Neuronal stem cell (in vitro differentiated cells): ENCODE data around the gene OR10H2.

Experiments
- DNase-seq: peaks from one replicate; pipeline ENCODE4 v3.0.0-alpha.2; 2013; ENCODE audit warnings: low spot score
- H2AFZ ChIP-seq: one replicate; pipeline ENCODE4 v1.6.1; 2013; ENCODE audit warnings: mild to moderate bottlenecking, low read length, inconsistent platforms
- H2AK5ac ChIP-seq: 2 replicates; pipeline ENCODE4 v1.6.1; 2013; ENCODE audit warnings: low read depth, mild to moderate bottlenecking, inconsistent platforms, low read length, moderate library complexity, mixed read lengths
- H2BK120ac ChIP-seq: 2 replicates; pipeline ENCODE4 v1.6.1; 2013; ENCODE audit warnings: low read depth, mild to moderate bottlenecking, inconsistent platforms, low read length, moderate library complexity, mixed read lengths
- H2BK12ac ChIP-seq: one replicate; pipeline ENCODE4 v1.6.1; 2013; ENCODE audit warnings: low read length, inconsistent platforms
- H2BK15ac ChIP-seq: 2 replicates; pipeline ENCODE4 v1.6.1; 2013; ENCODE audit warnings: mild to moderate bottlenecking, low read length, inconsistent platforms, mixed read lengths
- H2BK5ac ChIP-seq: one replicate; pipeline ENCODE4 v1.6.1; 2013; ENCODE audit warnings: inconsistent platforms, mild to moderate bottlenecking, low read length, moderate library complexity
- H3K14ac ChIP-seq: one replicate; pipeline ENCODE4 v1.6.1; 2013; ENCODE audit warnings: low read length, inconsistent platforms
- H3K18ac ChIP-seq: 2 replicates; pipeline ENCODE4 v1.6.1; 2013; ENCODE audit warnings: low read length, inconsistent platforms
- H3K23ac ChIP-seq: 2 replicates; pipeline ENCODE4 v1.6.1; 2013; ENCODE audit warnings: low read depth, mild to moderate bottlenecking, mixed read lengths, low read length, inconsistent platforms; ENCODE audit not compliant: poor library complexity
- H3K27ac ChIP-seq: replicated peaks from 3 replicates; pipeline ENCODE4 v1.5.1; 2013; ENCODE audit warnings: low read length, inconsistent platforms
- H3K27me3 ChIP-seq, 3 experiments: 2 replicates each; pipeline ENCODE4 v1.6.1; 2013; ENCODE audit warnings: low read length in 3 of 3, mild to moderate bottlenecking in 2 of 3, inconsistent platforms in 1 of 3, low read depth in 1 of 3, mixed read lengths in 1 of 3, moderate library complexity in 1 of 3; ENCODE audit not compliant: control insufficient read depth in 3 of 3, insufficient read depth in 3 of 3
- H3K36me3 ChIP-seq, 2 donors: replicated peaks in 1 of 2; 2 replicates each; pipeline ENCODE4 v1.6.1; 2013; ENCODE audit warnings: low read length in 2 of 2; ENCODE audit not compliant: control insufficient read depth in 2 of 2, insufficient read depth in 2 of 2
- H3K4ac ChIP-seq: 2 replicates; pipeline ENCODE4 v1.6.1; 2013; ENCODE audit warnings: inconsistent platforms, mild to moderate bottlenecking, low read length, moderate library complexity
- H3K4me1 ChIP-seq, 2 donors: 1 replicate in 1 of 2; 2 replicates in 1 of 2; pipeline ENCODE4 v1.6.1; 2013; ENCODE audit warnings: low read length in 2 of 2, low read depth in 1 of 2; ENCODE audit not compliant: control insufficient read depth in 2 of 2, insufficient read depth in 1 of 2
- H3K4me2 ChIP-seq: one replicate; pipeline ENCODE4 v1.6.1; 2013; ENCODE audit warnings: mild to moderate bottlenecking, low read length, inconsistent platforms; ENCODE audit not compliant: insufficient read depth, poor library complexity, severe bottlenecking
- H3K4me3 ChIP-seq, 2 donors: 2 replicates each; pipeline ENCODE4 v1.5.1; 2013; ENCODE audit warnings: low read length in 2 of 2, mild to moderate bottlenecking in 2 of 2, inconsistent platforms in 1 of 2, moderate library complexity in 1 of 2
- H3K79me1 ChIP-seq: one replicate; pipeline ENCODE4 v1.6.1; 2013; ENCODE audit warnings: low read depth, mild to moderate bottlenecking, inconsistent platforms, low read length, moderate library complexity
- H3K9ac ChIP-seq: one replicate; pipeline ENCODE4 v1.6.1; 2013; ENCODE audit warnings: mild to moderate bottlenecking, low read depth, low read length, inconsistent platforms; ENCODE audit not compliant: poor library complexity
- H3K9me3 ChIP-seq, 2 donors: replicated peaks in 1 of 2; 2 replicates each; pipeline versions ENCODE3 to v1.6.1; 2013; ENCODE audit warnings: low read length in 2 of 2, mild to moderate bottlenecking in 2 of 2, inconsistent platforms in 1 of 2, low read depth in 1 of 2, mixed read lengths in 1 of 2, moderate library complexity in 1 of 2; ENCODE audit not compliant: control insufficient read depth in 2 of 2, insufficient read depth in 1 of 2
- H4K8ac ChIP-seq: one replicate; pipeline ENCODE4 v1.6.1; 2013; ENCODE audit warnings: low read depth, mild to moderate bottlenecking, inconsistent platforms, low read length, moderate library complexity
- H4K91ac ChIP-seq: one replicate; pipeline ENCODE4 v1.6.1; 2013; ENCODE audit warnings: low read length, low read depth, mild to moderate bottlenecking, inconsistent platforms; ENCODE audit not compliant: poor library complexity
- WGBS, 2 donors: extraction: QIAGEN DNeasy Blood & Tissue Kit; methylation state at CpG; one replicate each; pipeline ENCODE4 v1.1.7; 2013; ENCODE audit warnings: missing lambda C conversion rate in 2 of 2, mixed read lengths in 1 of 2; ENCODE audit not compliant: insufficient read length in 2 of 2, insufficient replicate concordance in 1 of 2; ENCODE audit errors: extremely low coverage in 2 of 2; 5-methylcytosine and 5-hydroxymethylcytosine counted together

OR10H2 gene

GRCh38 chr19:15721268-15721667 lies 6.6 kb upstream of the OR10H2 start:
- Histone ChIP-seq H3K9ac (no peak overlapping the region), H2BK15ac (no peak overlapping the region), H3K4me3 (no peak overlapping the region), H2BK12ac (no peak overlapping the region), H3K9me3 (peaks cover 0 to 44% of the 10 kb centered on the region in 2 donors), H3K27ac (no peak overlapping the region), H3K14ac (no peak overlapping the region), H3K27me3 (no peaks in the 10 kb centered on the region), H4K91ac (no peak overlapping the region), H2AK5ac (no peak overlapping the region), H2BK5ac (no peak overlapping the region), H3K4me2 (no peak overlapping the region), H2AFZ (no peak overlapping the region), H3K79me1 (no peaks in the 10 kb centered on the region), H4K8ac (no peak overlapping the region), H3K23ac (no peak overlapping the region), H3K4me1 (no peaks in the 10 kb centered on the region), H3K18ac (no peak overlapping the region), H3K4ac (no peak overlapping the region), H2BK120ac (no peak overlapping the region), H3K36me3 (no peaks in the 10 kb centered on the region)
- no peak for DNase-seq
- no CpG with 5 or more reads among the region's 1 CpG for WGBS, 2 donors

GRCh38 chr19:15722956-15723355 lies 4.9 kb upstream of the OR10H2 start:
- H3K9me3 ChIP-seq: peaks cover 0 to 39% of the 10 kb centered on the region in 2 donors
- H4K8ac ChIP-seq: peak overlapping the region; percentile 57
- H3K27ac ChIP-seq: no peak overlapping the region
- no peak overlapping the region for H3K4ac ChIP-seq
- no peak overlapping the region for H2BK120ac ChIP-seq
- WGBS, 2 donors: no CpG with 5 or more reads among the region's 25 CpGs
- H3K4me3 ChIP-seq: peak overlapping the region in 1 of 2 donors; percentile 49
- H2BK15ac ChIP-seq: no peak overlapping the region
- H2BK5ac ChIP-seq: no peak overlapping the region
- H3K36me3 ChIP-seq: no peaks in the 10 kb centered on the region
- no peaks in the 10 kb centered on the region for H3K4me1 ChIP-seq
- no peak overlapping the region for H2AFZ ChIP-seq
- no peak overlapping the region for H3K23ac ChIP-seq
- no peak overlapping the region for H2BK12ac ChIP-seq
- H3K18ac ChIP-seq: no peak overlapping the region
- H3K79me1 ChIP-seq: no peaks in the 10 kb centered on the region
- H3K4me2 ChIP-seq: no peak overlapping the region
- H2AK5ac ChIP-seq: no peak overlapping the region
- DNase-seq: no peak
- no peak overlapping the region for H4K91ac ChIP-seq
- H3K9ac ChIP-seq: no peak overlapping the region
- no peaks in the 10 kb centered on the region for H3K27me3 ChIP-seq
- H3K14ac ChIP-seq: no peak overlapping the region

GRCh38 chr19:15730538-15730937 lies 2.7 kb downstream of the OR10H2 start:
- no peak overlapping the region for H4K8ac ChIP-seq
- no peak overlapping the region for H2BK15ac ChIP-seq
- no peak overlapping the region for H3K9ac ChIP-seq
- no peak overlapping the region for H3K4me2 ChIP-seq
- H2BK5ac ChIP-seq: no peak overlapping the region
- no peak overlapping the region for H3K4me3 ChIP-seq
- no peaks in the 10 kb centered on the region for H3K27me3 ChIP-seq
- peaks cover 0 to 27% of the 10 kb centered on the region in 2 donors for H3K9me3 ChIP-seq
- H3K23ac ChIP-seq: no peak overlapping the region
- no peak overlapping the region for H2AK5ac ChIP-seq
- H2AFZ ChIP-seq: no peak overlapping the region
- WGBS, 2 donors: no CpG with 5 or more reads among the region's 1 CpG
- no peaks in the 10 kb centered on the region for H3K36me3 ChIP-seq
- no peaks in the 10 kb centered on the region for H3K79me1 ChIP-seq
- no peak overlapping the region for H2BK120ac ChIP-seq
- H2BK12ac ChIP-seq: no peak overlapping the region
- H4K91ac ChIP-seq: no peak overlapping the region
- no peak overlapping the region for H3K14ac ChIP-seq
- no peak for DNase-seq
- no peak overlapping the region for H3K4ac ChIP-seq
- no peak overlapping the region for H3K27ac ChIP-seq
- no peak overlapping the region for H3K18ac ChIP-seq
- H3K4me1 ChIP-seq: no peaks in the 10 kb centered on the region

DNA sequence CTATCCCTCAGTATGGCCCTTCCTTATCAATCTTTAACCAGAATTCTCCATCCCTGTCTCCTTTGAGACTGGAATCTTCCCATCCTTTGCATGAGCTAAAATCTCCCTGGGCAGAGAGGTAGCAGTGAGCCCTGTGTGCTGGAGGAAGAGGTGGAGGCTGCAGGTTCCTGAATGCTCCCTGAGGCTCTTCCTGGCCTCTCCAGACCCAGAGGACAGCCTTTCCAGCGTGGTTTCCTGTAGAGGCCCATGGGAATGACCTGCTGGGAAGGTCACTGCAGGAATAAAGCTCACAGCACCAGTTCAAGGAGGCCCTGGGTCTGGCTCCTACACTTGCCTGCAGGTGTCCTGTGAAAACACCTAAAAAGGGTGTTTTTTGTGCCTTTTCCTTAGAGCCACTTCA lies 4.6 kb downstream of the OR10H2 start:
- no peaks in the 10 kb centered on the region for H3K4me1 ChIP-seq
- DNase-seq: no peak
- H2BK5ac ChIP-seq: no peak overlapping the region
- H4K91ac ChIP-seq: no peak overlapping the region
- no peak overlapping the region for H3K4me2 ChIP-seq
- no peaks in the 10 kb centered on the region for H3K36me3 ChIP-seq
- no peaks in the 10 kb centered on the region for H3K79me1 ChIP-seq
- no peak overlapping the region for H2BK120ac ChIP-seq
- no peak overlapping the region for H3K14ac ChIP-seq
- WGBS, 2 donors: no CpG with 5 or more reads among the region's 1 CpG
- no peak overlapping the region for H2BK15ac ChIP-seq
- H3K9ac ChIP-seq: no peak overlapping the region
- no peaks in the 10 kb centered on the region for H3K27me3 ChIP-seq
- H3K23ac ChIP-seq: no peak overlapping the region
- H2AFZ ChIP-seq: no peak overlapping the region
- H3K9me3 ChIP-seq: peaks cover 0 to 22% of the 10 kb centered on the region in 2 donors
- H3K18ac ChIP-seq: no peak overlapping the region
- H3K27ac ChIP-seq: no peak overlapping the region
- no peak overlapping the region for H2BK12ac ChIP-seq
- no peak overlapping the region for H2AK5ac ChIP-seq
- no peak overlapping the region for H3K4ac ChIP-seq
- H4K8ac ChIP-seq: no peak overlapping the region
- no peak overlapping the region for H3K4me3 ChIP-seq
